Frontal cortex (tissue), 4 donors: ENCODE results near the gene LILRA2. TPM values are rescaled to one million over a fixed set of nuclear protein-coding genes. Genes with fewer than 3 reads are reported as not detected.
"Not testable (repeated sequence)": the region's sequence is repeated elsewhere in the genome, so short reads cannot be mapped to it uniquely, and the experiment has no call there.

Source experiments
- DNase-seq, 2 donors: peaks; one replicate each; pipeline ENCODE4 v3.0.0; 2012; ENCODE audit warnings: low spot score in 2 of 2
- FAIRE-seq: peaks from 2 replicates; lab custom pipeline; 2012; peaks lifted over from hg19 to GRCh38; lab: Jason Lieb, UNC
- total RNA-seq: library from RNA; depleted of rRNA; stranded (reverse); fragments of >200 nt; gene quantifications from one replicate; pipeline ENCODE4 v1.2.3, GENCODE V29; 2014
- donor health status: control.
- donor health status: control.
- donor health status: control.

The LILRA2 gene
- total RNA-seq, 1 donor from 2014 or later = under 0.01 TPM

GRCh38 chr19:54563206-54563605 lies 10.4 kb upstream of the LILRA2 start:
- not testable (repeated sequence) for FAIRE-seq, DNase-seq

DNA sequence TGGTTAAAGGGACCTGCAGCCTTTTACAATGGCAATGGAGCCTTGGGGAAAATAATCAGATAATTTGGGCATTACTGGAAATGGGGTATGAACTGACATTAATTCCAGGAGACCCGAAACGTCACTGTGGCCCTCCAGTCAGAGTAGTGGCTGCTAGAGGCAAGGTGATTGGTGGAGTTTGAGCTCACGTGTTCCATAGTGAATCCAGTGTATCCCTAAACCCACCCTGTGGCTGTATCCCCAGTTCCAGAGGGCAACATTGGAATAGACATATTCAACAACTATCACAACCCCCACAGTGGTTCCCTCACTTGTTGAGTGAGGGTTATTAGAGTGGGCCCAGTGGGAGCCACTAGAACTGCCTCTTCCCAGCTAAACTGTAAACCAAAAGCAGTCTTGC lies 3.3 kb upstream of the LILRA2 start:
- DNase-seq (no peak), FAIRE-seq (no peak)

GRCh38 chr19:54571715-54572615 lies 1.6 kb upstream of the LILRA2 start:
- DNase-seq, FAIRE-seq: not testable (repeated sequence)

DNA sequence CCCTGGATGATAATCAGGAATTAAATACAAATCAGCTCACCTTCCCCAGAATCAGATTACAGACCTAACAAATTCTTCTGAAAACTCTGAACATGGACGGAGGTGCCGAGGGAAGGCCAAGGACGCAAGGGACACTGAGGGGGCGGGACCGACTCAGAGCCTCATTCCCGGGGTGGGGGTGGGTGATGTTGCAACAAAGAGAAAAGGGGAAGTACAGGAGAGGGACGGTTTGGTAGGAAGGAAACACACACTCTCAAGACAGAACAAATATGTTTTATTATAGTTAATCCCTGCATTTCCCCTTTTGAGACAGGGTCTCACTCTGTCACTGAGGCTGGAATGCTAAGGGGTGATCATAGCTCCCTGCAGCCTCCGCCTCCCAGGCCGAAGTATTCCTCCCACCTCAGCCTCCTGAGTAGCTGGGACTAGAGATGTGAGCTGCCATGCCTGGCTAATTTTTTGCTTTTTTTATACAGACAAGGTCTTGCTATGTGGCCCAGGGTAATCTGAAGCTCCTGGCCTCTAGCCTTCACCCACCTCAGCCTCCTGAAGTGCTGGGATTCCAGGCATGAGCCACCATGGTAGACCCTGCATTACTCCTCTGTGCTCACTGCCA lies 786 bp upstream of the LILRA2 start:
- no peak for DNase-seq
- FAIRE-seq = no peak

GRCh38 chr19:54574051-54574450 lies 461 bp downstream of the LILRA2 start:
- DNase-seq = no peak
- FAIRE-seq = no peak

- no peak for FAIRE-seq
These were observed 1.0 kb downstream of the LILRA2 start for GRCh38 chr19:54574527-54575056.

GRCh38 chr19:54575205-54575604 lies 1.6 kb downstream of the LILRA2 start:
- not testable (repeated sequence) for DNase-seq, FAIRE-seq

More at GRCh38 chr19:54574527-54575056, 1.0 kb downstream of the LILRA2 start:
- DNase-seq = no peak

- FAIRE-seq (no peak), DNase-seq (no peak)
These were observed 2.9 kb downstream of the LILRA2 start for GRCh38 chr19:54576411-54576976.

DNA sequence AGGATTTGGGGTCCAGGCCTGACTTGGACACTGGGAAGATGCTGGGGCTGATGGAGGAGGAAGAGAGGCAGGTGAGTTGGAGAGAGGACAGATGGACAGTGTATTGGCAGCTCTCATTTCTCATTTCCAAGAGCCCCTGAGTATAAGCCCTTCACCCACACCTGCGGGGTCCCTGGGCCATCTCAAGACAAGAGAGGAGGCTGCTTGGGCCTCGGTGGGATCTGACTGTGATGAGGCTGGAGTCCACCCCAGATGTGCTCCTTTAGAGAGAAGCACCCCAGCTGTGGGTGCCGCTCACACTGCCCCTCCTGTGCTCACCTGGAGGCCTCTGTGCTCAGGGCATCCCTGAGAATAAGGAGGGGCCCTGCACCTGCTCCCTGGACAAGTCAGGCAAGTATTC lies 3.7 kb downstream of the LILRA2 start:
- DNase-seq (no peak), FAIRE-seq (no peak)

DNA sequence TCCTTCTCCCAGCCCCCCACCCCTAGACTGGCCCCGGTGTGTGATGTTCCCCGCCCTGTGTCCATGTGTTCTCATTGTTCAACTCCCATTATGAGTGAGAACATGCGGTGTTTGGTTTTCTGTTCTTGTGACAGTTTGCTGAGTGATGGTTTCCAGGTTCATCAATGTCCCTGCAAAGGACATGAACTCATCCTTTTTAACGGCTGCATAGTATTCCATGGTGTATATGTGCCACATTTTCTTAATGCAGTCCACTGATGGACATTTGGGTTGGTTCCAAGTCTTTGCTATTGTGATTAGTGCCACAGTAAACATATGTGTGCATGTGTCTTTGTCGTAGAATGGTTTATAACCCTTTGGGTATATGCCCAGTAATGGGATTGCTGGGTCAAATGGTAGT lies 4.7 kb downstream of the LILRA2 start:
- FAIRE-seq, DNase-seq: not testable (repeated sequence)

DNA sequence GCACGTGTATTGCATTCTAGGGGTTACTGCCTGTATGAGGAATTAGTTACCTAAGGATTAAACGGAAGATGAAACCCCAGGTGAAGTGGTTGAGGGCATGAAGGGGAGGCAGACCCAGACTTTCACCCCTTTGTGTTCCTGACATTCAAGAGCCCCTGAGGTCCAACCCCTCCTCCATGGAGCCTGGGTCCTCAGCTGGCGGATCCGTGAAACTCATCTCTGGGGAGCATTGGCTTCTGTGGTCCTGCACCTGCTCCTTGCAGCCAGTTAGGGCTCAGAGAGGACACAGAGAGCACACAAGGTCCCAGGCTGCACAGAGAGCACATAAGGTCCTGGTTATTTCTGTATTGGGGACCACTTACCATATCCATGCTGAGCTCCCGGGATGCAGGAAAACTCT lies 12.8 kb downstream of the LILRA2 start:
- FAIRE-seq = no peak

GRCh38 chr19:54587026-54587425 lies 13.4 kb downstream of the LILRA2 start:
- DNase-seq (no peak), FAIRE-seq (no peak)

More for the DNA sequence above, 12.8 kb downstream of the LILRA2 start:
- no peak for DNase-seq

DNA sequence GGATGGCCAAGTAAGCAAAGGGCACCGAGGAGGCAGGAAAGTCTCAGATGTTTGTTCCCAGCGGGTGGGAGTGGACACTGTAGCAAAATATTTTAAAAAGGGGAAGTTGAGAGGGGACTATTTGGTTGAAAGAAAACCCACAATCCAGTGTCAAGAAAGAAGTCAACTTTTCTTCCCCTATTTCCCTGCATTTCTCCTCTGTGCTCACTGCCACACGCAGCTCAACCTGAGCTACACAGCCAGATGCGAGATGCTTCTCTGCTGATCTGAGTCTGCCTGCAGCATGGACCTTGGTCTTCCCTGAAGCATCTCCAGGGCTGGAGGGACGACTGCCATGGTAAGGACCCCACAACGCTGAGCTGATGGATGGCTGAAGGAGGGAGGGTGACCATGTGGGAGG lies 19.9 kb downstream of the LILRA2 start, which contains the start of gene LILRA1:
TSS of gene LILRA1 (plus strand) at position 188 of the 400 bp plus-strand sequence. CDS start 613 bp downstream, outside the sequence.
- FAIRE-seq, DNase-seq: not testable (repeated sequence)

DNA sequence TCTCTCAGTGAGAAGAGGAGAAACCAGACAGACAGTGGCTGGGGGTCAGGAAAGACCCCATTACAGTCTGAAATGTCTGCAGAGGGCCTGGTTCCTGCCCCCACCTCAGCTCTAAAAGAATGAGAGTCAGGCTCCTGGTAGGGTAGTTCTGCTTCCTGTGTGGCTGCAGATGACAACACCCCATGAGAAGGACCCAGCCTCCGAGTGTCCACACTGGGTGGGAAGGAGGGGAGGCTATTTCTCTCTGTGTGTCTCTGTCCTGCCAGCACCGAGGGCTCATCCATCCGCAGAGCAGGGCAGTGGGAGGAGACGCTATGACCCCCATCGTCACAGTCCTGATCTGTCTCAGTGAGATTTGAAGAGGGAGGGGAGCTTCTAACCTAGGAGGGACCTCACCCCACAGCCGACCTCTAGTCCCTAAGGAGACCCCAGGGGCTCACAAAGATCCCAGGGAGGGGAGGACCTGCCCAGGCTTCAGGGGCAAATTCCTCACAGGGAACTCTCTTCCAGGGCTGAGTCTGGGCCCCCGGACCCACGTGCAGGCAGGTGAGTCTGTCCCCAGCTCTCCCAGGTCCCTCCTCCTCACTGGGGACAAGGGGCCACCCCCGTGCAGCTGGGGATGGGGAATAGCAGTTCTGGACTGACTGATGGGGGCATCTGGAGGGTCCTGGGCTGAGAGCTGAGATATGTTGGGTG lies 20.5 kb downstream of the LILRA2 start:
- not testable (repeated sequence) for DNase-seq, FAIRE-seq

- DNase-seq (no peak), FAIRE-seq (no peak)
These were observed 21.1 kb downstream of the LILRA2 start for GRCh38 chr19:54594737-54595136.

DNA sequence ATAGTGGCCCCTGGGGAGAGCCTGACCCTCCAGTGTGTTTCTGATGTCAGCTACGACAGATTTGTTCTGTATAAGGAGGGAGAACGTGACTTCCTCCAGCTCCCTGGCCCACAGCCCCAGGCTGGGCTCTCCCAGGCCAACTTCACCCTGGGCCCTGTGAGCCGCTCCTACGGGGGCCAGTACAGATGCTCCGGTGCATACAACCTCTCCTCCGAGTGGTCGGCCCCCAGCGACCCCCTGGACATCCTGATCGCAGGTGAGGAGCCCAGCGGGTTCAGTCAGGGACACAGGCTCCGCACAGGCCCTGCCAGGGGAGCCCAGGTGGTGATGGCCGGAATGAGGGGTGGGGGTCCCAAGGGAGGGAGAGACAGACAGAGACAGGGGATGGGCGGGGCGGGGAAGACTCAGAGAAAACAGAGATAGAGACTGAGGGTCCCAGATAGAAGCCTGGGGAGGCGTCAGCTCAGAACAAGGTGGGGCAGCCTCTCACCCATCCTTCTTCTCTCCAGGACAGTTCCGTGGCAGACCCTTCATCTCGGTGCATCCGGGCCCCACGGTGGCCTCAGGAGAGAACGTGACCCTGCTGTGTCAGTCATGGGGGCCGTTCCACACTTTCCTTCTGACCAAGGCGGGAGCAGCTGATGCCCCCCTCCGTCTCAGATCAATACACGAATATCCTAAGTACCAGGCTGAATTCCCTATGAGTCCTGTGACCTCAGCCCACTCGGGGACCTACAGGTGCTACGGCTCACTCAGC lies 22.3 kb downstream of the LILRA2 start:
- FAIRE-seq, DNase-seq: not testable (repeated sequence)

DNA sequence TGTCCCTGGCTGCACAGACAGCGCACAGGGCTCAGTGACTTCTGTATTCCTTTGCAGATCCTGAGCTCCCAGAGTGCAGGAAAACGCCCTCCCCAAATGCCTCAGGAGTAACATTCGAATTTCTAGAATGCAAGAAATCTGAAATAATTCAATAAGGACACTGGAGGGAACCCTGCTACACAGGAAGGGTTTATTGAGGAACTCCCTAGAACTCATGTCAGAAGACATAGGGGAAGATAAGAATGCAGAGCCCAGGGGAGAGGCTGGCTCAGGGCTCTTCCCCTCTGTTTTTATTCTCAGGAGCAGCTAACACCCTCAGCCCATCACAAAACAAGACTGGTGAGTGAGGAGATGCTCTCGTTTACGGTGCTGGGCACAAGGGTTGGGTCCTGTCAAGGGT lies 26.6 kb downstream of the LILRA2 start:
- DNase-seq (no peak), FAIRE-seq (no peak)

DNA sequence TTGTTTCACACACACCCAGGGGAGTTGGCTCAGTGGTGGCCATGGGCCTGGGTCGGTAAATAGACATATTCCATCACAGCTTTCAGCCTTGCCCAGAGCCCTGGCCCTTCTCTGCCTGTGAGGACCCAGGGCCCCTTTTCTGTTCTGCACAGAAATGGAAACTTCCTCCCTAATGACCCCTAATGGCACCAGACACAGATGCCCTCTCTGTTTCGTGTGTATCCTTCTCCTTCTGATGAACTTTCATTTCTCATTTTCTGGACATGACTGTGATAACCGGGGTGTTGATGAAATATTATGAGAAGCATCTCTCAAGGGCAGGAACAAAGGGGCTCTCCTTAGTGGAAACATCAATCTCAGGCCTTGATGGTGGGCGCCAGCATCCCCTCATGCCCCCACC lies 32.6 kb downstream of the LILRA2 start:
- DNase-seq = no peak
- no peak for FAIRE-seq
